GM04504 (cell line): Measurements from ENCODE around the gene CSTPP1.

Experiments
- DNase-seq: peaks from one replicate; pipeline ENCODE4 v3.0.0-alpha.2; 2012; ENCODE audit warnings: low read depth

CSTPP1 gene

DNA sequence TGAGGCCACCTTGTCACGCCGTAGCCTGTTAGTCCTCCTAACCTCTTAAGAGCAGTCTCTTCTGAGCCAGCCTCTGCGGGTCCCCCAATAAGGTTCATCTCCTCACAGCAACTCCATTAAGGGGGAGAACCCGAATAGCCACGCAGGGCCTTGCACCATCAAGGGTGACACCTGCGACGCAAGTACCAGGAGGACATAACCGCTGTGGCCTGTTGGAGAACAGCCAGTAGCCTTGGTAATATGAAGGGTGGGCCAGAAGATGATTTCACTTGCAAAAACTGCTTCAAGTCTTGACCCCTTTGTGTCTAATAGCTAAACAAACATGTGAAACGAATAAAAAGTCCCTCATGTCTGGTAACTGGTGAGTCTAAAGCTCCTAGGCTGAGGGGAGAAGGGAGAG lies 225.3 kb downstream of the CSTPP1 start:
- DNase-seq: no peak

- DNase-seq: no peak
These were observed 225.9 kb downstream of the CSTPP1 start for GRCh38 chr11:47162426-47162825.

GRCh38 chr11:47163193-47163592 lies 226.6 kb downstream of the CSTPP1 start:
- DNase-seq: no peak

DNA sequence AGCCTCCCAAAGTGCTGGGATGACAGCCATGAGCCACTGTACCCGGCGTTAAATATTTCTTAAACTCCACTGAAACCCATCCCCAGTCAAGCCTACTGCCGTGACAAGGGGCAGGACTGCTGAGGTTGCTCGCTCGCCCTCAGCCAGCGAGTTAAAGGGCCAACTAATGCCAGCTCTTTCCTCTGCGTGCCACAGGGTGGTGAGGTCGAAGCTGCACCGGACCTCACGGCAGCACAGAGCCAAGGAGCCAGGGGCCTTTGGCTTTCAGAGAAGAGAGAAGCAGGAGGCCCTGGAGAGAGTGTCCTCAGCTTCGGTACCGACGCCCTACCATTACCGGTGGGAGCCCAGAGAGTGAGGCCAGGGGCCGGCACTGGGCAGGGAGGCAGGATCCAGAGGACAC lies 227.3 kb downstream of the CSTPP1 start:
- DNase-seq: no peak

DNA sequence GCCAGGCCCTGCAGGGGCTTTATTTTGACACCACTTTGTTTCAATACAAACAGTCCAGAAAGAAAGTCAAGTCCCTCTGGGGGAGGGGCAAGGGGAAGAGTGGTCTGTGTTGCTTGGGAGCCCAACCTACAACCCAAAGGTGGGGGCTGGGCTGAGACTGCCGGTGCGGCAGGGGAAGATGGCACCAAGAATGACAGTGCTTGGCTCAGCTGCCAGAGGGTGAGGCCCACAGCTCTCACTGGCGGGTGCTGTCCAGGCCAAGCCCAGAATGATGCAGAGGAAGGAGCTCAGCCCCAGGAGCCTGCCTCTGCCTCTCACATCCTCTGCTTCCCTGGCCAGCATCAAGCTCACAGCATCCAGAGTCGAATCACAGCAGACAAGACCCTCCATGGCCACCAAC lies 227.8 kb downstream of the CSTPP1 start:
- DNase-seq: no peak

DNA sequence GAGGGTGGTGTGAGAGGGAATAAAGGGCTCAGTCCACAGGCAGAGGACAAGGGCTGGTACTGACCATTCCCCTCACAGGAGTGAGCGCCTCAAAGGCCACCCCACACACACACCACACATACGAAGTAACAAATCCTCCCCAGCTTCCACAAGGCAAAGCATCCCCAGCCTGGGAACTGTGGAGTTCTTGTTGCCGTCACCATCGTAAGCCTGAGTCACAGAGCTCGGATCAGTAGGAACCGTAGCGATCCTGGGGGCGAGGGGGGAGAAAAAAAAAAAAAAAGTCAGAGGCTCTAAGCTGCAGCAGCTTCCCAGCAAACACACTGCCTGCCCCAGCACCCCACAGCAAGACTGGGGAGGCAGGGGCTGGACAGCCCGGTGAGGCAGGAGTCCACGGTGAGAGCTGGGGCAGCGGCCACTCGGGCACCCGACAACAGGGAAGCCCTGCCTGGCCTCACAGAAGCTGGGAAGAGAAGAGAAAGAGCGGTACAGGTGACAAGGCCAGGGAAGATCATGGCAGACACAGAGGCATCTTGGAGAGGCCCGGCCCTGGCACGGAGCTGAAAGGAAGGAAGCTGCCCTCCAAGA lies 228.8 kb downstream of the CSTPP1 start:
- no peak for DNase-seq

DNA sequence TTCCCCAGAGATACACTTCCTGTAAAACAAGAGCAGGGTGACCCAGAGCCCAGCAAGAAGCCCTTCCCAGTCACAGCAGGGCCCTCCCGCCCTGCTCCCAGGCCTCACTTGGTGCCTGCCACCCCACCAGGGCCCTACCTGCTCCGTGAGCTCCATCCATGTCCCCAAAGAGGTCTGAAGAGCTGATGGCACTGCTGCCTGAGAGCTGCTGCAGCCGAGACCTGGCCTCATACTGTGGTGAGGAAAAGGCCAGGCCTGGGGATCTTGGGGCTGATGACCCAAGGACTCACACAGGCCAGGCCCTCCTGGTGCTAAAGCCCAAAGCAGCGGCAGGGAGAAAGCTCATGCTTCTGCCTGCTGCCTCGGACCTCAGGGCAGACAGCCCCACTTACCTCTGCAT lies 229.8 kb downstream of the CSTPP1 start:
- DNase-seq: no peak

GRCh38 chr11:47171061-47171838 lies 234.7 kb downstream of the CSTPP1 start:
- no peak for DNase-seq

DNA sequence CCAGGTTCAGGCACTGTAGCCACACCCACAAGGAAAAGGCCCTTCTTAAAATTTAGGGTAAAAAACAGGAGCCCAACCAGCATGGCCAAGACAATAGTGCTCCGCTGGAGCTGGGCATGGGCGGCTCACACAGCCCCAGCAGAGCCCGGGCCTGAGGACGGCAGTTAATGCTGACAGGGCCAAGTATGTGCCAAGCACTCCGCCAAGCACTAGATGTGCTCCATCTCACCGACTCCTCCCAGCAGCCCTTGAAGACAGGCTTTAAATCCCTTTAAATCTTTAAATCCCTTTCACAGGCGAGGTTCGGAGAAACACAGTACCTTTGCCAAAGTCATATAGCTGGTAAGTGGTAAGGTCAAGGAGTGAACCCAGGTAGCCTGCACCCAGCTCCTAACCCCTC lies 235.3 kb downstream of the CSTPP1 start:
- no peak for DNase-seq

DNA sequence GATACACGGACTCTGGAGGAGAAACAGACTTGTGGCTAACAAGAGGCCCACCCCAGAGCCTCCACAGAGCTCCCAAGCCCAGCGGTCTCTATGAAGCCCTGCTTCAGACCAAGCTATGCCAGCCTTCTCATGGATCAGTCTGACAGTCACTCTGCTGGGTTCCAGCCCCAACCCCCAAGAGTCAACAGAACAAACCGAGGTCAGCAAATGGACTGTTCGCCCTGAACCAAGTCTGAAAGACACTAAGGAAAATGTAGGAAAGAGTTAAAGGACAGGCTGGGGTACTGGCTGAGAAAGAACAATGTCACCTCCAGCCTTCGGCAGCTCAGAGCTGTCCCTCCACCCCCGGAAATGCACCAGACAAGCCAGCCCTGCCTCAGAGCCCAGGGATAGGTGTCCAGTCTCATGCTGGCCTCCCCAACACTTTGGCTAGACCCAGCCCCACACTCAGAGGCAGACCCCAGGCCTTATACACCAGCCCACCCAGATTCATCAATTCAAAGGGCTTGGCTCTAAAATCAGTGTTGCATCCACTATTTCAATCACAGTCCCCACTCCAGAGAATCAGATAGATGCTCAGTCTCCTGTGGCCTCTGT lies 236.3 kb downstream of the CSTPP1 start:
- DNase-seq: no peak

- DNase-seq: no peak
These were observed 239.3 kb downstream of the CSTPP1 start for GRCh38 chr11:47175746-47176327.

GRCh38 chr11:47176328-47177228 lies 240.0 kb downstream of the CSTPP1 start, which contains the start of gene ARFGAP2:
Gene ARFGAP2, minus strand, starts transcription at chr11:47176879. Its CDS starts 26 bp downstream, at chr11:47176853.
- peak; percentile 94 for DNase-seq

DNA sequence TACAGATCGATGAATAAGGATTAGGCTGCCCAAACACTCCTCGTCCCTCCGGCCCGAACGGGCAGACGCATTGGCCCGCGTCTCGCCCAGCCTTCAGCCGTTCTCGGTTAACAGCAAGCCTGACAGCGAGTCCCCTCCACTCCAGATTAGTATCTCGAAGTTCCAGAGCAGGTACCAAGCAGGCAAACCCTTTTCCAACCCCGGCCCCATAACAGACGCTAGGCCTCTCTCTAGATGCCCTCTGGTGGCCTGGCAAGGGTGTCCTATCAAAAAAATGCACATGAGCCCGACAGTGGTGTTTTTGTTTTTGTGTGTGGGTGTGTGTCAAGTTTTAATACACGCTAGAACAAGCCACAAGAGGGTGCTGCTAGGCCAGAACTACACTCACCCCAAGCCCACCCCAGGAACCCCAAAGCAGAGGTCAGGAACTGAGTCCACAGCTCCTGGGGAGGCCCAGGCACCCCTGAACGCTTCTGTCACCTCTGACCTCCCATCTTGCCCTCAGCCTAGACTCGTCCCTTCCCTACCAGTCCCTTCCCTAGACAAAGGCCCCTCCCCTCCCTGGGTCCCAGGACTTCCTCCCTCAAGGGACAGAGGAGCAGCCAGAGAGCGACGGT lies 240.8 kb downstream of the CSTPP1 start:
- DNase-seq: peak; percentile 66

DNA sequence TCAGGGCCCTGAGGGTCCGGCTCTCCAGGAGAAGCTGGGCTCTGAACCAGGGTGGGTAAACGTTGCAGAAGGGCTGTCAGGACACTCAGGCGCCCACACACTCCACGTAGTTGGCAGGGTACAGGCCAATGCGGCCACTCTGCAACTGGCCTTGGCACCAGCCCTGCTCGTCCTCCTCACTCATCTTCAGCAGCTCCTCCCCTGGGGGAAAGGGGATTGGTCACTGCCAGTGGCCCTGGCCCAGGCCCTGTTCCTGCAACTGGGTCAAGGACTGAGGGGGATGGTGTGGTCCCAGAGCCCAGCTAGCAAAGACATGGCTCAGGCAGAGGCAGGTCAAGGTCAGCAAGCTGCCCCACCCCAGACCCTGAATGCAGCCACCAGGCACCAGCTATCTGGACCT lies 241.3 kb downstream of the CSTPP1 start:
- DNase-seq: no peak

- DNase-seq: no peak
These were observed 241.8 kb downstream of the CSTPP1 start for GRCh38 chr11:47178316-47178715.

- DNase-seq: no peak
These were observed 242.4 kb downstream of the CSTPP1 start for GRCh38 chr11:47178737-47179654.

DNA sequence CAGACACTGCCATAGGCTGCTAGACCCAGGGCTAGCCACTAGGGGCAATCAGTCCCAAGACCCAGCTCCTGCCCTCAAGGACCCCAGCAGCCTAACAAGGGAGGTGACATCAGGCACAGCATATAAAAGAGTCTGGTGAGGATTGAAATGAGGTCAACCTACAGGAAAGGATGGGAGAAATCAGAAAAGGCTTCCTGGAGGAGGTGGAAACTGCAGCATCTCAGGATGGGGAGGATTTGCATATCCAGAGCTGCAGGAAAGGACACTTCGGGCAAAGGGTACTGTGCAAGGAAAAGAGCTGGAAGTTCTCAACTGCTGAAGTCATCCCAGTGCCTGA lies 243.1 kb downstream of the CSTPP1 start:
- no peak for DNase-seq

- no peak for DNase-seq
These were observed 243.6 kb downstream of the CSTPP1 start for GRCh38 chr11:47180006-47180787.

GRCh38 chr11:47181271-47181670 lies 244.7 kb downstream of the CSTPP1 start:
- DNase-seq: no peak

DNA sequence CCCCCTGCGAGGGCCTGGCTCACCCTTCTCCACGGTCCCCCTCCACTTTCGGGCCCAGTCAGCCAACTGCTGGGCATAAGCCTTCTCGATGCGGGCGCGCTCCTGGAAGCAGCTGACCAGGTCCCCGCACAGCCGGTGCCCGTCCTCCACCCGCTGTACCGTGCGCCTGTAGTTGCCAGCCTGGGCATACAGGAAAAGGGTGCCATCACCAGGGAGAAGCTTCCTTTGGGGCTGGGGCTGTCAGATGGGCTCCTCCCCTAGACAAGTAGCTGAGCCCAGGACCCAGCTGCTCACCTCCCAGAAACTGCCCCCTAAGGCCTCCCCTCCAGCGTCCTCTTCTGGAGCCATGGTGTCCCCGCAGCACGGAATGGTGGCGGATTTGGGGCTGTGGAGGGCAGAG lies 245.8 kb downstream of the CSTPP1 start:
- no peak for DNase-seq
